ENCODE measurements around the gene GJB6. TPM values are rescaled to one million over a fixed set of nuclear protein-coding genes. Genes with fewer than 3 reads are reported as not detected.

The GJB6 gene
- total RNA-seq, 4 donors from 2014 or later, result 1.6 to 21.5 (median 2.8) TPM; not detected in 1

- Histone ChIP-seq H3K9me3 (peaks cover 0 to 11% (median 0%) of the 10 kb centered on the region in 3 donors), H3K4me3 (no peak overlapping the region), H3K27ac (no peak overlapping the region), H3K36me3 (no peaks in the 10 kb centered on the region), H3K27me3 (peaks cover 15% of the 10 kb centered on the region), H3K4me1 (no peaks in the 10 kb centered on the region)
- 50 to 52% methylated on average over 3 of the region's 3 CpGs for whole genome bisulfite sequencing, 2 donors (ENCODE audit: low coverage in 1 of 2)
- TF ChIP-seq POLR2A (IDR thresholded peaks at IDR 0.05) (no peak), EP300 (IDR thresholded peaks at IDR 0.05) (no peak), POLR2AphosphoS5 (IDR thresholded peaks at IDR 0.05) (no peak), CTCF (IDR thresholded peaks at IDR 0.05) (no peak)
- ATAC-seq, result no peak
Observed at GRCh38 chr13:20217168-20217567, 15.0 kb downstream of the GJB6 start.

- H3K27me3 ChIP-seq, result peaks cover 29% of the 10 kb centered on the region
- H3K36me3 ChIP-seq, result no peaks in the 10 kb centered on the region
- H3K9me3 ChIP-seq, result peaks cover 0 to 11% (median 0%) of the 10 kb centered on the region in 3 donors
- ATAC-seq, result no peak
- 40% methylated on average over 1 of the region's 1 CpG; no CpG with 5 or more reads in 1 of the 2 donors for WGBS, 2 donors (ENCODE audit: low coverage in 1 of 2)
- no peak overlapping the region for H3K27ac ChIP-seq
- no peak for TF ChIP-seq POLR2A (IDR thresholded peaks at IDR 0.05)
- no peaks in the 10 kb centered on the region for H3K4me1 ChIP-seq
- H3K4me3 ChIP-seq, result no peak overlapping the region
Observed at GRCh38 chr13:20209948-20210347, 22.2 kb downstream of the GJB6 start.

GRCh38 chr13:20206698-20207235 lies 25.4 kb downstream of the GJB6 start:
- Histone ChIP-seq H3K27ac (no peak overlapping the region), H3K4me1 (no peaks in the 10 kb centered on the region), H3K36me3 (no peaks in the 10 kb centered on the region), H3K9me3 (peaks cover 0 to 8% (median 0%) of the 10 kb centered on the region in 3 donors), H3K27me3 (peaks cover 39% of the 10 kb centered on the region), H3K4me3 (no peak overlapping the region)
- TF ChIP-seq EP300 (IDR thresholded peaks at IDR 0.05) (no peak), POLR2AphosphoS5 (IDR thresholded peaks at IDR 0.05) (no peak), POLR2A (IDR thresholded peaks at IDR 0.05) (no peak), CTCF (IDR thresholded peaks at IDR 0.05) (no peak)
- ATAC-seq, result no peak
- WGBS, 2 donors (ENCODE audit: low coverage in 1 of 2), result 54 to 67% methylated on average over 6 to 9 of the region's 16 CpGs

- Histone ChIP-seq H3K9me3 (peaks cover 0 to 14% (median 0%) of the 10 kb centered on the region in 3 donors), H3K27ac (no peak overlapping the region), H3K36me3 (no peaks in the 10 kb centered on the region), H3K27me3 (peaks cover 39% of the 10 kb centered on the region), H3K4me3 (no peak overlapping the region), H3K4me1 (no peaks in the 10 kb centered on the region)
- ATAC-seq, result no peak
- WGBS, 2 donors (ENCODE audit: low coverage in 1 of 2), result 75 to 79% methylated on average over 2 to 3 of the region's 11 CpGs
- TF ChIP-seq POLR2AphosphoS5 (IDR thresholded peaks at IDR 0.05) (no peak), EP300 (IDR thresholded peaks at IDR 0.05) (no peak), POLR2A (IDR thresholded peaks at IDR 0.05) (no peak), CTCF (IDR thresholded peaks at IDR 0.05) (no peak)
Observed at GRCh38 chr13:20206065-20206697, 25.9 kb downstream of the GJB6 start.

- Histone ChIP-seq H3K27ac (no peak overlapping the region), H3K4me3 (no peak overlapping the region), H3K4me1 (peaks cover 0 to 9% (median 0%) of the 10 kb centered on the region in 3 donors), H3K36me3 (no peaks in the 10 kb centered on the region), H3K27me3 (peaks cover 38% of the 10 kb centered on the region), H3K9me3 (peaks cover 0 to 21% (median 0%) of the 10 kb centered on the region in 3 donors)
- no peak for TF ChIP-seq POLR2AphosphoS5 (IDR thresholded peaks at IDR 0.05)
- no peak for ATAC-seq
- 88 to 94% methylated on average over 1 of the region's 1 CpG for WGBS, 2 donors (ENCODE audit: low coverage in 1 of 2)
Observed at GRCh38 chr13:20198781-20199180, 33.3 kb downstream of the GJB6 start.

- Histone ChIP-seq H3K27me3 (peaks cover 48% of the 10 kb centered on the region), H3K36me3 (no peaks in the 10 kb centered on the region), H3K4me1 (peaks cover 0 to 23% (median 7%) of the 10 kb centered on the region in 3 donors), H3K4me3 (no peak overlapping the region), H3K9me3 (peaks cover 0 to 19% (median 0%) of the 10 kb centered on the region in 3 donors), H3K27ac (no peak overlapping the region)
- peak; percentile 31 for ATAC-seq
- TF ChIP-seq EP300 (IDR thresholded peaks at IDR 0.05) (no peak), CTCF (IDR thresholded peaks at IDR 0.05) (peak; percentile 30 to 69 (median 42))
- 0 to 5% methylated on average over 4 to 5 of the region's 5 CpGs for WGBS, 2 donors (ENCODE audit: low coverage in 1 of 2)
Observed at GRCh38 chr13:20197361-20197834, 34.7 kb downstream of the GJB6 start.

Measured in gastroesophageal sphincter (tissue), 4 donors.